HPDE6-E6E7 (cell line): ENCODE data around the gene FGFR3.
A peak's percentile ranks its signal among the peaks of the same experiment; 100 is the strongest.

Source experiments
- DNase-seq: peaks from one replicate; pipeline ENCODE4 v3.0.0; 2011; ENCODE audit warnings: missing footprints; ENCODE audit errors: extremely low spot score

FGFR3 gene

DNA sequence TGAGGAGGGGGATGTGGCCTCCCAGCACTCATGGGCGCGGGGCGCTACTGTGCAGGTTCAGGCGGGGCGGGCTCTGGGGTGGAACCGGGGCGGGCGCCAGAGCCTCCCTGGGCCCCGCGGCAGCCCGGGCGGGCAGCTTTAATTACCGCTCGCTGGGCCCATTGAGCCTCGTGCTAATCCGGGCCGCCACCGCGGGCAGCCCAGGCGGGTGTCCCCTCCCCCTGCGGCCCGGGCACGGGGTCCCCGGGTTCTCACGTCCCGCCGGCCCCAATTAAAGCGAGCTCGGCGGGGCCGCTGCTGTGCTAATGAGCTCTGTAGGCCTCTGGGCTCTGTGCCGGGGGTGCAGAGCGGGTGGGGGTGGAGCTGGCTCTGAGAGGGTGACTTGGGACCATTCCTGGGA, 22.8 kb upstream of the FGFR3 start:
- DNase-seq = no peak

- DNase-seq = no peak
Observed at GRCh38 chr4:1770791-1771231, 22.3 kb upstream of the FGFR3 start.

DNA sequence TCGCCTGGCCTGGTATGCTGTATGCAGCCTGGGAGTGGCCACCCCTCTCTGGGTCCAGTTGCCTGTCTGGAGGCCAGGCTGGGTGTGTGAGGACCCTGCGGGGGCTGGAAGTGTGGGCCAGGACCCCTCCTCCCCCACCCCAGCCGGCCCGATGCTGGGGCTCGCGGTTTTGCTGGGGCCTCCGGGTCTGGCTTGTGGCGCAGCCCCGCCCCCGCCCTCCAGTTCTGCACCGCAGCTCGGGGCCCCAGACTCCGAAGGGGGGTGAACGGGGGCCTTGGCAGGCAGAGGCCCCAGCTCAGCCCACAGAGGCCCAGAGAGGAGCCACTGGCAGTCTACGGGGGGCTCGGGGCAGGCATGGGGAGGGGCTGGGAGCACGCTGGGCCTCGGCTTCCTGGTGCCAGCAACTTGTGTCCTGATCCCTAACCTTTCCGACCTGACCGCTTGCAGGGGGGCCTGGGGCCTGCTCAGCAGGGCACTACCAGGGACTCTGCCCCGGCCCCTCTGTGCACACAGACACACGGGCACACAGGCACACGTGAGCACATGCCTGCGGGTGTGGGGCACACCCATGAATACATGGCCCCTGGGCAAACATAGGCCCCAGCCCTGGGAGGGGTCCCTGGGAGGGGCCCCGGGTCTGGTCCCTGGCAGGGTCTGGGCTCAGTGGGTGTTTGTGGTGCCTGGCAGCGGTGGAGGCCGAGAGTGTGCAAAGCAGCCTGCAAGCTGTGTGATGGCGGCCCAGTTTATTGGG, 21.4 kb upstream of the FGFR3 start:
- no peak for DNase-seq

- peak; percentile 69 for DNase-seq
Observed at GRCh38 chr4:1772853-1773538, 20.1 kb upstream of the FGFR3 start.

- DNase-seq = no peak
Observed at GRCh38 chr4:1773754-1774153, 19.3 kb upstream of the FGFR3 start.

GRCh38 chr4:1775731-1776500, 17.2 kb upstream of the FGFR3 start:
- peak; percentile 86 for DNase-seq

GRCh38 chr4:1776521-1777161, 16.5 kb upstream of the FGFR3 start:
- no peak for DNase-seq

GRCh38 chr4:1777822-1778641, 15.1 kb upstream of the FGFR3 start:
- DNase-seq = peak; percentile 85

- DNase-seq = no peak
Observed at GRCh38 chr4:1778642-1779392, 14.3 kb upstream of the FGFR3 start.

GRCh38 chr4:1779588-1780382, 13.3 kb upstream of the FGFR3 start:
- no peak for DNase-seq

- no peak for DNase-seq
Observed at GRCh38 chr4:1780435-1780834, 12.7 kb upstream of the FGFR3 start.

DNA sequence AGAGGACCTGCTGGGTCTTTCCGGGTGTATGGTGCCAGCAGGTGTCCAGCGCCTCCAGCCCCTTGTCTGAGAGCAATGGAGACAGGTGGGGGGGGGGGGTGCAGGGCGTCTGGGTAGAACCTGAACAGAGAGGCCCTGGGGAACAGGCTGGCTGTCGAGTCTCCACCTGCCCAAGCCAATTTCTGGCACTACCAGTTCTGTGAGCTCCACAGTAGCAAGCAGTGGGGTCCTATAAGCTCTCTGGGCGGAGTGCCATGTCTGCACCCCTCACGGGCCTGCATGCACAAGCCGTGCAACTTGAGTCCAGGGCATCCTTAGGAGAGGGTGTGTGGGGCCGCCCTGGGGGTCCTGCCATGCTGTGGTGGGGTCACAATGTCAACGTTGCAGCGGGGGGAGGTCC, 10.1 kb upstream of the FGFR3 start:
- DNase-seq = no peak

GRCh38 chr4:1783970-1784369, 9.1 kb upstream of the FGFR3 start:
- DNase-seq = no peak

DNA sequence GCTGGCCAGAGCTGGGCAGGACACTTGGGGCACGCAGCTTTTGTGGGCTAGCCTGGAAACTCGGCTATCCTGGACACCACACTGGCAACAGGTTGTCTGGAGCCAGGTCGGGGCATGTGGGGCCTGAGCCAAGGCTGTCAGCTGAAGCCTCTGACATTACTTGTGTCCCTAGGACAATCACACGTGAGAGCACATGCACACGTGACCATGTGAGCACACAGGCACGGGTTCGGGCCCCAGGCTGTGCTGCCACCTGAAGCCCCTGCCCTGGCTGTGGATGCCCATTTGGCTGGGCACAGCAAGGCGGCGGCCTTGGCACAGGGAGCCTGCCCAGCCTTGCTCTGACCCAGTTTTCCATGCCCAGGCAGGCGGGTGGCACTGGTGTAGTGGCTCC, 8.7 kb upstream of the FGFR3 start:
- DNase-seq = no peak

DNA sequence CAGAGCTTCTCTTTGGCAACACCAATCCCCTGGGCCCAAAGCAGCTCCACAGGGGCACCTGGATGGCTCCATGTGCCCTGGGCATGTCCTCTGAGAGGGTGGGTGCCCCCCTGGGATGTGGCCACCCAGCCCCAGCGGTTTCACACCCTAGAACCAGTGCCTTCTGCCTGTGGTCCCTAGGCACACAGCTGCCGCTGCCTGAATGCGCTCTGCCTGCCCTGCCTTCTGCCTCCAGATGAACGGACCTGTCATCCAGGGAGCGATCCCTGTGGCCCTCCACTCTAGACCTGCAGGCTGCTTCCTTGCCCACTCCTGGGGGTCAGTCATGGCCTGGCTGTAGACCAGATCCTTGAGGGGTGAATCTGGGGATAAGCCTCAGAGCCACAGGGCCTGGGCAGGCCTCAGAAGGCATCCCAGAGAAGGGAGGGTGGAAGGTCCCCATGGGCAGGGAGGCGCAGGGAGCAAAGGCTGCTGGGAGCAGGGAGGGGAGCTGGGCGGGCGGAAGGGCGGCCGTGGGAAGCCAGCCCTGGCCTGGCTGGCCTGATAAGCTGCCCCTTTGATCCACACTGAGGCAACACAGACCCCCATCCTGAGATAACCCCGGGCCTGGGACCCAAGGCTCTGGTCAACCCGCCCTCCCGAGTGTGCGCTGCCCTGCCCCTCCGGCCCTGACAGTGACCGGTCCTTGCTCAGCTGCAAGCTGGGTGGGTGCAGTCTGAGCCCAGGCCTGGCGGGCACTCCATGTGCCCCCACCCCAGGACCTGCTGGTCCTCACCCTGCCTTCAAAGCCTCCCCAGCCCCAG, 8.1 kb upstream of the FGFR3 start:
- DNase-seq = no peak

- DNase-seq = no peak
Observed at GRCh38 chr4:1785592-1785991, 7.5 kb upstream of the FGFR3 start.

DNA sequence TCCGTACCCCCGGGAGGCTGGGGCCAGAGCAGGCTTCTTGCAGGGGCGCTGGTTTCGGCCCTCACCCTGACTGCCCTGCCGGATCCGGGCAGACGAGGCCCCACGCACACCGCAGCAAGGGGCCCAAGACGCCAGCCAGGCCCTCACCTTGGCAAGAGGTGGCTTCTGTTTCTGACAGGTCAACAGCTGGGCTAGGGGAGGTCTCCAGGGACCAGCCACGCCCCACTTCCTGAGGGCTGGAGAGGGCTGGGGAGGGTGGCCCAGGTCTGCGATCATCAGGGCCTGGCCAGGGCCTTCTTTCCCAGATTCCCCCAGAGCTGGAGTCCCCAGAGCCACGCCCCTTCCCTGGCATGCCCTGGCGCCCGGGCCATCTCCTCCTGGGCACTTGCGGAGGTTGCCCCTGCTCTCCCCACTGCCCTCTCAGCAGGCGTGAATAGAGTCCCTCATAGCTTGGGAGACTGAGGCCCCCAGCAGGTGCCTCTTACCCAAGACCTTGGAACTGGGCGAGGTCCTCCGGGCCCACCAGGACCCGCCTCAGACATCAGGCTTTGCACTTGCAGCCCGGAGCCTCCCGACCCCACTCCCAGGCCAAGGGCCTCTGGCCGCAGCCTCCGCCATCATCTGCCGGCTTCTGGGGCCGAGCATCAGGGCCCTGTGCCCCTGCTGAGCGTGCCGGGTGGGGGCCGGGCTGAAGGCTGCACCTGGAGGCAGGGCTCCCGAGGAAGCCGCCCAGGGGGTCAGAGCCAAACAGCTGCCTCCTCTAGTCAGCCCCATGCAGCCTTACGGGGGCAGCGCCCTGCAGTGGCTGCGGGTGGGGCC, 6.3 kb upstream of the FGFR3 start:
- DNase-seq = no peak
